ENCODE results near the gene STX8. TPM values are rescaled to one million over a fixed set of nuclear protein-coding genes. Genes with fewer than 3 reads are reported as not detected.

STX8 gene
- polyA plus RNA-seq, 1 of the 3 experiments (the other 2 are of a cell fraction), result 51.3 TPM

GRCh38 chr17:9259419-9259818, 316.2 kb downstream of the STX8 start:
- H3K4me2 ChIP-seq, result no peak overlapping the region
- no peak overlapping the region for H3K27ac ChIP-seq (ENCODE audit: low read depth in 2 of 2, low read length in 1 of 2)
- H4K20me1 ChIP-seq (ENCODE audit: insufficient read depth), result no peaks in the 10 kb centered on the region
- no peaks in the 10 kb centered on the region for H3K27me3 ChIP-seq (ENCODE audit: insufficient read depth)
- H3K4me3 ChIP-seq (ENCODE audit: low read depth in 2 of 2, low read length in 1 of 2), result no peak overlapping the region
- no peaks in the 10 kb centered on the region for H3K9me3 ChIP-seq
- H3K4me1 ChIP-seq (ENCODE audit: control insufficient read depth in 1 of 2, insufficient read depth in 2 of 2, low read depth in 1 of 2, low read length in 1 of 2), result peaks cover 0 to 5% of the 10 kb centered on the region in 2 experiments; a peak in 1 of 4 replicates
- H3K9me2 ChIP-seq, result no peaks in the 10 kb centered on the region
- no peaks in the 10 kb centered on the region for H3F3A ChIP-seq (replicated peaks; ENCODE audit: insufficient read depth)
- ChIA-PET CTCF (interaction anchor here (0.9 kb wide), 1 partner anchor 18 kb away, joined by 3 read pairs; no protein-coding TSS in a partner anchor), POLR2A (no interaction called here)
- WGBS (ENCODE audit: low lambda C conversion rate), result 88% methylated on average over 10 of the region's 10 CpGs
- H3K36me3 ChIP-seq (replicated peaks in 1 of 2; ENCODE audit: control insufficient read depth in 1 of 2, insufficient read depth in 2 of 2, low read length in 1 of 2), result no peaks in the 10 kb centered on the region
- TF ChIP-seq MXI1 (IDR thresholded peaks at IDR 0.05; ENCODE audit: low read depth, low read length) (no peak), JUND (IDR thresholded peaks at IDR 0.05) (no peak), RAD21 (IDR thresholded peaks at IDR 0.05; ENCODE audit: low read length) (no peak), USF1 (IDR thresholded peaks at IDR 0.05; ENCODE audit: borderline replicate concordance, low read depth) (no peak), ELF1 (IDR thresholded peaks at IDR 0.05) (no peak), CTCF (IDR thresholded peaks at IDR 0.05) (no peak)
- TF ChIP-seq, protein P1, sequence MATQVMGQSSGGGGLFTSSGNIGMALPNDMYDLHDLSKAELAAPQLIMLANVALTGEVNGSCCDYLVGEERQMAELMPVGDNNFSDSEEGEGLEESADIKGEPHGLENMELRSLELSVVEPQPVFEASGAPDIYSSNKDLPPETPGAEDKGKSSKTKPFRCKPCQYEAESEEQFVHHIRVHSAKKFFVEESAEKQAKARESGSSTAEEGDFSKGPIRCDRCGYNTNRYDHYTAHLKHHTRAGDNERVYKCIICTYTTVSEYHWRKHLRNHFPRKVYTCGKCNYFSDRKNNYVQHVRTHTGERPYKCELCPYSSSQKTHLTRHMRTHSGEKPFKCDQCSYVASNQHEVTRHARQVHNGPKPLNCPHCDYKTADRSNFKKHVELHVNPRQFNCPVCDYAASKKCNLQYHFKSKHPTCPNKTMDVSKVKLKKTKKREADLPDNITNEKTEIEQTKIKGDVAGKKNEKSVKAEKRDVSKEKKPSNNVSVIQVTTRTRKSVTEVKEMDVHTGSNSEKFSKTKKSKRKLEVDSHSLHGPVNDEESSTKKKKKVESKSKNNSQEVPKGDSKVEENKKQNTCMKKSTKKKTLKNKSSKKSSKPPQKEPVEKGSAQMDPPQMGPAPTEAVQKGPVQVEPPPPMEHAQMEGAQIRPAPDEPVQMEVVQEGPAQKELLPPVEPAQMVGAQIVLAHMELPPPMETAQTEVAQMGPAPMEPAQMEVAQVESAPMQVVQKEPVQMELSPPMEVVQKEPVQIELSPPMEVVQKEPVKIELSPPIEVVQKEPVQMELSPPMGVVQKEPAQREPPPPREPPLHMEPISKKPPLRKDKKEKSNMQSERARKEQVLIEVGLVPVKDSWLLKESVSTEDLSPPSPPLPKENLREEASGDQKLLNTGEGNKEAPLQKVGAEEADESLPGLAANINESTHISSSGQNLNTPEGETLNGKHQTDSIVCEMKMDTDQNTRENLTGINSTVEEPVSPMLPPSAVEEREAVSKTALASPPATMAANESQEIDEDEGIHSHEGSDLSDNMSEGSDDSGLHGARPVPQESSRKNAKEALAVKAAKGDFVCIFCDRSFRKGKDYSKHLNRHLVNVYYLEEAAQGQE (IDR thresholded peaks at IDR 0.05; ENCODE audit: low read depth, low read length), result no peak
- TF ChIP-seq, protein P2, sequence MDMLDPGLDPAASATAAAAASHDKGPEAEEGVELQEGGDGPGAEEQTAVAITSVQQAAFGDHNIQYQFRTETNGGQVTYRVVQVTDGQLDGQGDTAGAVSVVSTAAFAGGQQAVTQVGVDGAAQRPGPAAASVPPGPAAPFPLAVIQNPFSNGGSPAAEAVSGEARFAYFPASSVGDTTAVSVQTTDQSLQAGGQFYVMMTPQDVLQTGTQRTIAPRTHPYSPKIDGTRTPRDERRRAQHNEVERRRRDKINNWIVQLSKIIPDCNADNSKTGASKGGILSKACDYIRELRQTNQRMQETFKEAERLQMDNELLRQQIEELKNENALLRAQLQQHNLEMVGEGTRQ (IDR thresholded peaks at IDR 0.05; ENCODE audit: borderline replicate concordance, low read depth, low read length), result no peak
- DNase-seq, result no peak
- no peak overlapping the region for H3K9ac ChIP-seq
- no peak overlapping the region for H2AFZ ChIP-seq (ENCODE audit: low read depth)
- no peaks in the 10 kb centered on the region for H3K79me2 ChIP-seq (ENCODE audit: insufficient read depth)

All from SK-N-SH (cell line).